Measurements from ENCODE around the gene SKIC8. TPM values are rescaled to one million over a fixed set of nuclear protein-coding genes. Genes with fewer than 3 reads are reported as not detected.

The SKIC8 gene
- total RNA-seq, 3 donors from 2014 or later (not counting 1 experiment from before 2014, with no cell fraction given): 20.7 to 24.9 (median 21.4) TPM

- Histone ChIP-seq H3K4me3 (ENCODE audit: low read length) (no peak overlapping the region), H3K27ac (ENCODE audit: low read length) (no peak overlapping the region), H3K27me3 (ENCODE audit: control insufficient read depth, insufficient read depth, low read length) (no peaks in the 10 kb centered on the region), H3K4me1 (ENCODE audit: control insufficient read depth, insufficient read depth, low read length) (no peaks in the 10 kb centered on the region), H3K36me3 (ENCODE audit: control insufficient read depth, insufficient read depth, low read length) (no peaks in the 10 kb centered on the region), H3K9me3 (ENCODE audit: control insufficient read depth, insufficient read depth, low read length) (no peaks in the 10 kb centered on the region)
- intact Hi-C loops (cut with micrococcal nuclease): loop anchor here (5.0 kb wide), 1 partner anchor 115 kb away; no protein-coding TSS in a partner anchor
- no peaks in the 10 kb centered on the region for H3K9me3 Mint-ChIP-seq
- TF ChIP-seq CTCF (IDR thresholded peaks at IDR 0.05): no peak
- H3K27me3 Mint-ChIP-seq (ENCODE audit: low read depth in 2 of 2): no peaks in the 10 kb centered on the region
- ATAC-seq (peak in 1 of 3 donors; percentile 38), DNase-seq (peak in 1 of 2 donors; percentile 36)
- no peak overlapping the region for H3K27ac Mint-ChIP-seq
- 80% methylated on average over 5 of the region's 5 CpGs for WGBS (ENCODE audit: insufficient coverage)
- H3K4me3 Mint-ChIP-seq: no peak overlapping the region
- H3K4me1 Mint-ChIP-seq: no peaks in the 10 kb centered on the region
- H3K36me3 Mint-ChIP-seq: no peaks in the 10 kb centered on the region
Observed at GRCh38 chr15:78242128-78242527, 57.3 kb downstream of the SKIC8 start.

GRCh38 chr15:78241017-78241416 lies 58.4 kb downstream of the SKIC8 start:
- no peaks in the 10 kb centered on the region for H3K36me3 Mint-ChIP-seq
- H3K4me3 Mint-ChIP-seq: no peak overlapping the region
- H3K27me3 Mint-ChIP-seq (ENCODE audit: low read depth in 2 of 2): no peaks in the 10 kb centered on the region
- no peak overlapping the region for H3K27ac Mint-ChIP-seq
- no peak overlapping the region for H3K4me3 ChIP-seq (ENCODE audit: low read length)
- intact Hi-C loops (cut with micrococcal nuclease): loop anchor here (1.0 to 5.0 kb wide), 4 partner anchors 114 to 331 kb away; no protein-coding TSS in a partner anchor
- H3K9me3 Mint-ChIP-seq: no peaks in the 10 kb centered on the region
- DNase-seq (peak; percentile 75 to 87), ATAC-seq (peak; percentile 83 to 97 (median 95))
- H3K4me1 ChIP-seq (ENCODE audit: control insufficient read depth, insufficient read depth, low read length): no peaks in the 10 kb centered on the region
- no peaks in the 10 kb centered on the region for H3K27me3 ChIP-seq (ENCODE audit: control insufficient read depth, insufficient read depth, low read length)
- H3K9me3 ChIP-seq (ENCODE audit: control insufficient read depth, insufficient read depth, low read length): no peaks in the 10 kb centered on the region
- H3K4me1 Mint-ChIP-seq: no peaks in the 10 kb centered on the region
- 17% methylated on average over 12 of the region's 12 CpGs for WGBS (ENCODE audit: insufficient coverage)
- TF ChIP-seq CTCF (IDR thresholded peaks at IDR 0.05): peak; percentile 80
- no peaks in the 10 kb centered on the region for H3K36me3 ChIP-seq (ENCODE audit: control insufficient read depth, insufficient read depth, low read length)
- H3K27ac ChIP-seq (ENCODE audit: low read length): no peak overlapping the region

- H3K27me3 Mint-ChIP-seq (ENCODE audit: low read depth in 2 of 2): peaks cover 0 to 2% of the 10 kb centered on the region in 2 donors
Observed at GRCh38 chr15:78239811-78240210, 59.6 kb downstream of the SKIC8 start.

More at GRCh38 chr15:78239811-78240210, 59.6 kb downstream of the SKIC8 start:
- no peak overlapping the region for H3K27ac ChIP-seq (ENCODE audit: low read length)
- Mint-ChIP-seq H3K36me3 (no peaks in the 10 kb centered on the region), H3K4me3 (no peak overlapping the region), H3K27ac (no peak overlapping the region), H3K9me3 (no peaks in the 10 kb centered on the region), H3K4me1 (no peaks in the 10 kb centered on the region)
- ATAC-seq (no peak), DNase-seq (no peak)
- no peaks in the 10 kb centered on the region for H3K9me3 ChIP-seq (ENCODE audit: control insufficient read depth, insufficient read depth, low read length)
- H3K27me3 ChIP-seq (ENCODE audit: control insufficient read depth, insufficient read depth, low read length): no peaks in the 10 kb centered on the region
- no peaks in the 10 kb centered on the region for H3K36me3 ChIP-seq (ENCODE audit: control insufficient read depth, insufficient read depth, low read length)
- WGBS (ENCODE audit: insufficient coverage): 98% methylated on average over 5 of the region's 5 CpGs
- H3K4me3 ChIP-seq (ENCODE audit: low read length): no peak overlapping the region
- H3K4me1 ChIP-seq (ENCODE audit: control insufficient read depth, insufficient read depth, low read length): no peaks in the 10 kb centered on the region
- intact Hi-C loops (cut with micrococcal nuclease): loop anchor here (5.0 kb wide), 1 partner anchor 113 kb away; no protein-coding TSS in a partner anchor
- TF ChIP-seq CTCF (IDR thresholded peaks at IDR 0.05): no peak
